Peyer's patch (tissue), 4 donors: ENCODE data around the gene CGNL1.

Experiments used
- CTCF ChIP-seq, 6 experiments: fragments of 450-650 bp in 4 of 6; fragments of 200-600 bp in 2 of 6; sonication (generic) in 1 of 6; IDR thresholded peaks; one replicate each; pipeline ENCODE4 v1.5.1; 2017 to 2019; ENCODE audit warnings: antibody characterized with exemption in 6 of 6, mild to moderate bottlenecking in 3 of 6, moderate library complexity in 1 of 6
- POLR2A ChIP-seq, 2 donors: fragments of 450-650 bp; IDR thresholded peaks; one replicate each; pipeline ENCODE4 v1.5.1; 2017; ENCODE audit warnings: antibody characterized with exemption in 2 of 2, mild to moderate bottlenecking in 2 of 2, moderate library complexity in 2 of 2

DNA sequence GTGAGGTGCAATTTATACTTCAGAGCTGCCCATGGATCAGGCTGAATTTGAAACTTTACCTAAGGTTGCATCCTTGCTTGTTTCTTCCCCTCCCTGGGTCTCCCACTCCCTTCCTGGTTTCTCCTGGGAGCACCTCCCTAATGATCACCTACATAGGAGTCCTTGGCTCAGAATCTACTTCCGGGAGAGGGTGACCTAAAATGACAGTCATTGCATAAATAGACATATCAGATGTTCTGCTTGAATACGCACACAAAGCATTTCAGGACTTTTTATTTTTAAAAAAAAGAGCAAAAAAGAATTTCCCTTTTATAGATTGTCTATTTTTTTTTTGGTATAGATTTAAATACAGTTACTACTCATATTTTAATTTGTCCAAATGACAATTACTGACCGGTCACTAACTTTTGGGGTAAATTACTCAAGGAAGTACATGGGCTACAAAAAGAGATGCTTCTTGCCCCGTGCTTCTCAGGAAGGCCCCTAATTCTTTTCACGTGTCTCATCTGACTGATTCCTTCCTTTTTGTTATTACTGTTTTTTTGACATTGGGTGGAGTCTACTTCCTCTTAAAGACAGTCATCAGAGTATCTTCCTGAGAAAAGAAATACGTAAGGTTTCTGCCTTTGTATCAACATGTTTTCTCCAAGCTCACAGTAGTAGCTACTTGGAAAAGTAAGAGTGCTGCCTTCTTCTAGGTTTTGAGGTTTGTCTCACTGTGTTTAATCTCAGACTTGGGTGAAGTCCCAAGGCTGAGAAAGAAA, 210.5 kb downstream of the CGNL1 start:
- no peak for TF ChIP-seq CTCF (IDR thresholded peaks at IDR 0.05)
- TF ChIP-seq POLR2A (IDR thresholded peaks at IDR 0.05), result no peak
